ENCODE data around the gene MACF1. TPM values are rescaled to one million over a fixed set of nuclear protein-coding genes. Genes with fewer than 3 reads are reported as not detected.
"Not testable (repeated sequence)": the region's sequence is repeated elsewhere in the genome, so short reads cannot be mapped to it uniquely, and the experiment has no call there.

MACF1 gene
- total RNA-seq, 1 donor from 2014 or later, result 386 TPM

GRCh38 chr1:39508857-39509305, 304.4 kb downstream of the MACF1 start:
- no peaks in the 10 kb centered on the region for H3K27me3 Mint-ChIP-seq (ENCODE audit: low read depth)
- peaks cover 13% of the 10 kb centered on the region for H3K4me1 Mint-ChIP-seq (ENCODE audit: low read depth)
- no peak overlapping the region for H3K4me3 Mint-ChIP-seq (ENCODE audit: unreplicated experiment)
- H3K36me3 Mint-ChIP-seq (ENCODE audit: low read depth), result no peaks in the 10 kb centered on the region
- H3K27ac Mint-ChIP-seq (ENCODE audit: unreplicated experiment), result no peak overlapping the region
- peak; percentile 56 for DNase-seq (ENCODE audit: low spot score)
- H3K9me3 Mint-ChIP-seq (ENCODE audit: low read depth), result no peaks in the 10 kb centered on the region
- no peak for TF ChIP-seq CTCF (IDR thresholded peaks at IDR 0.05)

GRCh38 chr1:39509360-39510009, 305.0 kb downstream of the MACF1 start:
- TF ChIP-seq CTCF (IDR thresholded peaks at IDR 0.05), result no peak
- Mint-ChIP-seq H3K4me1 (ENCODE audit: low read depth) (peaks cover 13% of the 10 kb centered on the region), H3K9me3 (ENCODE audit: low read depth) (no peaks in the 10 kb centered on the region), H3K27ac (ENCODE audit: unreplicated experiment) (no peak overlapping the region), H3K27me3 (ENCODE audit: low read depth) (no peaks in the 10 kb centered on the region), H3K36me3 (ENCODE audit: low read depth) (no peaks in the 10 kb centered on the region), H3K4me3 (ENCODE audit: unreplicated experiment) (no peak overlapping the region)
- DNase-seq (ENCODE audit: low spot score), result peak; percentile 75

GRCh38 chr1:39510570-39511186, 306.2 kb downstream of the MACF1 start:
- not testable (repeated sequence) for H3K27me3 Mint-ChIP-seq (ENCODE audit: low read depth); H3K36me3 Mint-ChIP-seq (ENCODE audit: low read depth); H3K27ac Mint-ChIP-seq (ENCODE audit: unreplicated experiment); H3K9me3 Mint-ChIP-seq (ENCODE audit: low read depth); H3K4me3 Mint-ChIP-seq (ENCODE audit: unreplicated experiment)
- peak; percentile 40 for DNase-seq (ENCODE audit: low spot score)
- peaks cover 13% of the 10 kb centered on the region for H3K4me1 Mint-ChIP-seq (ENCODE audit: low read depth)

- H3K4me3 Mint-ChIP-seq (ENCODE audit: unreplicated experiment); H3K27ac Mint-ChIP-seq (ENCODE audit: unreplicated experiment); H3K9me3 Mint-ChIP-seq (ENCODE audit: low read depth); H3K27me3 Mint-ChIP-seq (ENCODE audit: low read depth); H3K36me3 Mint-ChIP-seq (ENCODE audit: low read depth): not testable (repeated sequence)
- DNase-seq (ENCODE audit: low spot score), result peak; percentile 44
- H3K4me1 Mint-ChIP-seq (ENCODE audit: low read depth), result peaks cover 13% of the 10 kb centered on the region
Measured at GRCh38 chr1:39511477-39511876, 307.0 kb downstream of the MACF1 start.

GRCh38 chr1:39512234-39512847, 307.8 kb downstream of the MACF1 start:
- not testable (repeated sequence) for H3K36me3 Mint-ChIP-seq (ENCODE audit: low read depth); H3K4me3 Mint-ChIP-seq (ENCODE audit: unreplicated experiment); H3K27me3 Mint-ChIP-seq (ENCODE audit: low read depth); H3K27ac Mint-ChIP-seq (ENCODE audit: unreplicated experiment); H3K9me3 Mint-ChIP-seq (ENCODE audit: low read depth)
- DNase-seq (ENCODE audit: low spot score), result peak; percentile 37
- peaks cover 16% of the 10 kb centered on the region for H3K4me1 Mint-ChIP-seq (ENCODE audit: low read depth)

GRCh38 chr1:39514710-39515124, 310.2 kb downstream of the MACF1 start:
- H3K27me3 Mint-ChIP-seq (ENCODE audit: low read depth); H3K36me3 Mint-ChIP-seq (ENCODE audit: low read depth); H3K9me3 Mint-ChIP-seq (ENCODE audit: low read depth); H3K27ac Mint-ChIP-seq (ENCODE audit: unreplicated experiment); H3K4me1 Mint-ChIP-seq (ENCODE audit: low read depth); H3K4me3 Mint-ChIP-seq (ENCODE audit: unreplicated experiment); DNase-seq (ENCODE audit: low spot score): not testable (repeated sequence)

Data from chondrocyte (in vitro differentiated cells).